Measurements from ENCODE around the gene CDC7.

CDC7 gene

GRCh38 chr1:91552596-91552995 lies 51.9 kb downstream of the CDC7 start:
- Histone ChIP-seq H3K36me3 (no peaks in the 10 kb centered on the region), H3K9me3 (ENCODE audit: severe bottlenecking) (peaks cover 5% of the 10 kb centered on the region), H3K27me3 (ENCODE audit: insufficient read depth, low read depth, severe bottlenecking) (no peaks in the 10 kb centered on the region), H3K4me3 (ENCODE audit: low read depth, low read length) (no peak overlapping the region), H3K27ac (no peak overlapping the region)
- DNase-seq: no peak
- TF ChIP-seq CTCF (IDR thresholded peaks at IDR 0.05; ENCODE audit: low read depth, low read length): no peak

GRCh38 chr1:91553177-91553591 lies 52.5 kb downstream of the CDC7 start:
- Histone ChIP-seq H3K4me3 (ENCODE audit: low read depth, low read length) (no peak overlapping the region), H3K27me3 (ENCODE audit: insufficient read depth, low read depth, severe bottlenecking) (no peaks in the 10 kb centered on the region), H3K27ac (no peak overlapping the region), H3K9me3 (ENCODE audit: severe bottlenecking) (peaks cover 5% of the 10 kb centered on the region), H3K36me3 (no peaks in the 10 kb centered on the region)
- no peak for DNase-seq
- TF ChIP-seq CTCF (IDR thresholded peaks at IDR 0.05; ENCODE audit: low read depth, low read length): no peak

- Histone ChIP-seq H3K27ac (no peak overlapping the region), H3K9me3 (ENCODE audit: severe bottlenecking) (peaks cover 5% of the 10 kb centered on the region), H3K27me3 (ENCODE audit: insufficient read depth, low read depth, severe bottlenecking) (no peaks in the 10 kb centered on the region), H3K36me3 (no peaks in the 10 kb centered on the region), H3K4me3 (ENCODE audit: low read depth, low read length) (no peak overlapping the region)
- no peak for TF ChIP-seq CTCF (IDR thresholded peaks at IDR 0.05; ENCODE audit: low read depth, low read length)
- no peak for DNase-seq
These were observed 54.6 kb downstream of the CDC7 start for GRCh38 chr1:91555074-91555730.

DNA sequence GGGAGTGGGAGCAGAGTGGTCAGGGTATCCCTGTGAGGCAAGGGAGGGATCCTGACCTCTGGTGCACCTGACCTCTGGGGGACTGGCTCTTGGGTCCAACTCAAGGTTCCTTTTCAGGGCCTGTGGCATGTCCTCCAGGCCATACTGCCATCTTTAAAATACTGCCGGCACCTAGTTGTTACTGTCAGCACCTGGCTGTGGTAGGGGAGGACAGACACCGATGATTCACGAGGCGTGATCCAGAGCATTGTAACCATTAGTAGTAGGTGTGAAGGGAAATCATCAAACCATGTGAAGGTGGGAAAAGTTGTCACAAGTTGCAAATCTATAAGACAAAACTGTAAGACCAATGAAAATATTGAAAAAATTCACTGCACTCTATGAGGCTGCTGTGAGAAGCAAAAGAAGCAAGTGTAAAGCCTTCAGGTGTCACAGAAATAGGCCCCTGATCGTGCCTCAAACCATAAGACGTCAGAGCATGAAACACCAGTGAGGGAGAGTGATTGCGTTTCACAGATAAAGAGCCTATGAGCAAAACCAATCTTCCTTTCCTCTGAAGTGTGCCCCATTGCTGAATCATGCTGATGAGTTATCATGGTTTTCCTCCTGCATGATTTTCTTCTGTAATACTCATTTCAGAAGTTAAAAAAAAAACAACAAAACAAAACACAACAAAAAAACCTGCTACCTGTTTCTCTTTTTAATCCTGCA lies 55.3 kb downstream of the CDC7 start:
- Histone ChIP-seq H3K9me3 (ENCODE audit: severe bottlenecking) (no peaks in the 10 kb centered on the region), H3K27me3 (ENCODE audit: insufficient read depth, low read depth, severe bottlenecking) (no peaks in the 10 kb centered on the region), H3K36me3 (no peaks in the 10 kb centered on the region), H3K4me3 (ENCODE audit: low read depth, low read length) (no peak overlapping the region), H3K27ac (no peak overlapping the region)
- no peak for DNase-seq
- no peak for TF ChIP-seq CTCF (IDR thresholded peaks at IDR 0.05; ENCODE audit: low read depth, low read length)

DNA sequence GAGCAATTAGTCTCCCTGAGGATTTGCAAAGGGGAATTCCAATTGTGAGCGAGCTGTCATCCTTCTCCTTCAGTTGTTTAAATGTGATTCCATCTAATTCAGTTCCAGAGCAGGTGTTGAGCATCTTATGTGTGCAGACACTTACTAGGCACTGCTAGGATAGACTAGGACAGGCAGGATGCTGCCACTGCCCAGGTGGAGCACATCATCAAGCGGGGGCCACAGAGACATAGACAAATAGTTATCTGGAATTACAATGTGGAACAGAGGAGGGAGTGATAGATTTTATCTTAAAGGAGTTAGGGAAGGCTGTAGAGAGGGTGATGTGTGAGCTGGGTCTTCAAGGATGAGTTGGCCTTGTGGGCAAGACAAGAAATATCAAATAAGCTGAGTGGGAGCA lies 55.9 kb downstream of the CDC7 start:
- no peak for TF ChIP-seq CTCF (IDR thresholded peaks at IDR 0.05; ENCODE audit: low read depth, low read length)
- Histone ChIP-seq H3K9me3 (ENCODE audit: severe bottlenecking) (no peaks in the 10 kb centered on the region), H3K27ac (no peak overlapping the region)

More for the DNA sequence above, 55.9 kb downstream of the CDC7 start:
- DNase-seq: no peak
- Histone ChIP-seq H3K36me3 (no peaks in the 10 kb centered on the region), H3K4me3 (ENCODE audit: low read depth, low read length) (no peak overlapping the region), H3K27me3 (ENCODE audit: insufficient read depth, low read depth, severe bottlenecking) (no peaks in the 10 kb centered on the region)

Data from WERI-Rb-1 (cell line).